H1 (cell line): Measurements from ENCODE around the gene GLIS2. TPM values are rescaled to one million over a fixed set of nuclear protein-coding genes. Genes with fewer than 3 reads are reported as not detected.

ENCODE experiments used
- CTCF ChIA-PET: fragments of 300-600 bp; sonication (Branson Sonifier 250); formaldehyde crosslinking; loops from one replicate; lab custom pipeline; 2021; ENCODE audit not compliant: partially characterized antibody; lab: Charles Lee
- POLR2A ChIA-PET: fragments of 300-600 bp; sonication (Branson Sonifier 250); formaldehyde crosslinking; loops from one replicate; lab custom pipeline; 2021; ENCODE audit warnings: inconsistent platforms; ENCODE audit not compliant: partially characterized antibody; lab: Charles Lee
- DNase-seq, 2 experiments: peaks; one replicate each; pipeline versions ENCODE4 v3.0.0 to v3.0.0-alpha.2; 2010 to 2022; ENCODE audit warnings: low spot score in 2 of 2, low read depth in 1 of 2, mixed read lengths in 1 of 2
- FAIRE-seq: peaks from 2 replicates; lab custom pipeline; 2011; peaks lifted over from hg19 to GRCh38; lab: Jason Lieb, UNC
- H2AFZ ChIP-seq: 2 replicates; pipeline ENCODE4 v1.8.1; 2012; ENCODE audit warnings: low read length, inconsistent platforms
- H2AK5ac ChIP-seq: 2 replicates; pipeline ENCODE4 v1.6.1; 2013; ENCODE audit warnings: low read depth, low read length
- H2BK120ac ChIP-seq: replicated peaks from 2 replicates; pipeline ENCODE3; 2013; ENCODE audit warnings: low read depth, low read length, inconsistent platforms
- H2BK12ac ChIP-seq: 2 replicates; pipeline ENCODE4 v1.6.1; 2013; ENCODE audit warnings: low read depth, low read length
- H2BK15ac ChIP-seq: 2 replicates; pipeline ENCODE4 v1.6.1; 2013; ENCODE audit warnings: low read length
- H2BK20ac ChIP-seq: 2 replicates; pipeline ENCODE4 v1.6.1; 2013; ENCODE audit warnings: low read length
- H2BK5ac ChIP-seq: 2 replicates; pipeline ENCODE4 v1.6.1; 2013; ENCODE audit warnings: low read depth, low read length
- H3K14ac ChIP-seq: 2 replicates; pipeline ENCODE4 v1.6.1; 2013; ENCODE audit warnings: inconsistent platforms; ENCODE audit not compliant: insufficient read length
- H3K18ac ChIP-seq: 2 replicates; pipeline ENCODE4 v1.6.1; 2013; ENCODE audit warnings: low read length; ENCODE audit errors: extremely low read depth
- H3K23ac ChIP-seq: 2 replicates; pipeline ENCODE4 v1.6.1; 2013; ENCODE audit warnings: inconsistent platforms; ENCODE audit not compliant: insufficient read length
- H3K23me2 ChIP-seq: 2 replicates; pipeline ENCODE4 v1.6.1; 2013; ENCODE audit warnings: low read depth, low read length
- H3K27ac ChIP-seq: 2 replicates; pipeline ENCODE4 v1.6.1; 2011; ENCODE audit warnings: low read depth, low read length, inconsistent platforms
- H3K27me3 ChIP-seq, 4 experiments: replicated peaks in 1 of 4; 1 replicate in 1 of 4; 2 replicates in 3 of 4; pipeline versions ENCODE4 v1.6.1 to v1.8.1; 2011 to 2013; ENCODE audit warnings: low read length in 3 of 4, mild to moderate bottlenecking in 3 of 4, inconsistent platforms in 2 of 4, mixed read lengths in 2 of 4, moderate library complexity in 1 of 4; ENCODE audit not compliant: control insufficient read depth in 3 of 4, insufficient read depth in 3 of 4; ENCODE audit errors: extremely low read depth in 1 of 4
- H3K36me3 ChIP-seq, 4 experiments: 2 replicates each; pipeline versions ENCODE4 v1.6.1 to v1.8.1; 2011 to 2013; ENCODE audit warnings: mild to moderate bottlenecking in 4 of 4, low read length in 3 of 4, moderate library complexity in 2 of 4, control low read depth in 1 of 4, inconsistent platforms in 1 of 4; ENCODE audit not compliant: insufficient read depth in 4 of 4, control insufficient read depth in 2 of 4
- H3K4ac ChIP-seq: replicated peaks from 2 replicates; pipeline ENCODE3; 2013; ENCODE audit warnings: low read length, low read depth, mixed read lengths, inconsistent platforms; ENCODE audit not compliant: insufficient read length
- H3K4me1 ChIP-seq, 4 experiments: replicated peaks in 1 of 4; 1 replicate in 1 of 4; 2 replicates in 3 of 4; pipeline versions ENCODE4 v1.6.1 to v1.8.1; 2011 to 2013; ENCODE audit warnings: low read length in 3 of 4, inconsistent platforms in 2 of 4, mixed read lengths in 1 of 4; ENCODE audit not compliant: insufficient read depth in 4 of 4, control insufficient read depth in 3 of 4
- H3K4me2 ChIP-seq, 2 experiments: 2 replicates each; pipeline versions ENCODE4 v1.6.1 to v1.8.1; 2011 to 2013; ENCODE audit warnings: low read depth in 2 of 2, low read length in 2 of 2, control low read depth in 1 of 2, inconsistent platforms in 1 of 2, mild to moderate bottlenecking in 1 of 2; ENCODE audit not compliant: insufficient read depth in 1 of 2
- H3K4me3 ChIP-seq, 4 experiments: fragments of 200-600, 300-600 bp in 1 of 4; sonication (generic), shearing (Covaris generic), sonication (Bioruptor Twin) in 1 of 4; 2 replicates each; pipeline versions ENCODE4 v1.5.1 to v1.8.1; 2011 to 2016; ENCODE audit warnings: low read length in 4 of 4, low read depth in 3 of 4, control low read depth in 2 of 4, inconsistent platforms in 2 of 4, mild to moderate bottlenecking in 2 of 4, mixed read lengths in 1 of 4, moderate library complexity in 1 of 4; ENCODE audit not compliant: insufficient read depth in 2 of 4; ENCODE audit errors: extremely low read depth in 1 of 4
- H3K56ac ChIP-seq: replicated peaks from 2 replicates; pipeline ENCODE3; 2013; ENCODE audit warnings: low read depth, mild to moderate bottlenecking, mixed read lengths, low read length, inconsistent platforms; ENCODE audit not compliant: insufficient read length
- H3K79me1 ChIP-seq: 2 replicates; pipeline ENCODE4 v1.6.1; 2013; ENCODE audit warnings: low read depth, low read length, control low read depth
- H3K79me2 ChIP-seq, 2 experiments: 2 replicates each; pipeline versions ENCODE4 v1.6.1 to v1.8.1; 2012 to 2013; ENCODE audit warnings: low read length in 2 of 2, mild to moderate bottlenecking in 2 of 2, inconsistent platforms in 1 of 2; ENCODE audit not compliant: insufficient read depth in 2 of 2, control insufficient read depth in 1 of 2
- H3K9ac ChIP-seq, 4 experiments: replicated peaks in 1 of 4; 1 replicate in 1 of 4; 2 replicates in 3 of 4; pipeline versions ENCODE4 v1.6.1 to v1.8.1; 2011 to 2013; ENCODE audit warnings: low read depth in 3 of 4, low read length in 3 of 4, control low read depth in 2 of 4, mild to moderate bottlenecking in 2 of 4, moderate library complexity in 2 of 4, inconsistent platforms in 1 of 4; ENCODE audit errors: extremely low read depth in 1 of 4
- H3K9me3 ChIP-seq, 2 experiments: 2 replicates each; pipeline versions ENCODE4 v1.6.1 to v1.8.1; 2012 to 2013; ENCODE audit warnings: mild to moderate bottlenecking in 2 of 2, moderate library complexity in 2 of 2, control low read depth in 1 of 2, inconsistent platforms in 1 of 2, low read depth in 1 of 2, low read length in 1 of 2, mixed read lengths in 1 of 2; ENCODE audit not compliant: insufficient read depth in 2 of 2
- H4K20me1 ChIP-seq, 2 experiments: replicated peaks in 1 of 2; 2 replicates each; pipeline versions ENCODE3 to v1.8.1; 2011 to 2013; ENCODE audit warnings: inconsistent platforms in 2 of 2, low read length in 2 of 2, mild to moderate bottlenecking in 1 of 2; ENCODE audit not compliant: insufficient read depth in 2 of 2, control insufficient read depth in 1 of 2
- H4K5ac ChIP-seq: 2 replicates; pipeline ENCODE4 v1.6.1; 2013; ENCODE audit warnings: low read length, low read depth, mixed read lengths, inconsistent platforms; ENCODE audit not compliant: insufficient read length
- H4K8ac ChIP-seq: 2 replicates; pipeline ENCODE4 v1.8.0; 2013; ENCODE audit warnings: mild to moderate bottlenecking, moderate library complexity, low read length, inconsistent platforms; ENCODE audit not compliant: insufficient read depth; ENCODE audit errors: extremely low read depth
- H4K91ac ChIP-seq: replicated peaks from 2 replicates; pipeline ENCODE3; 2013; ENCODE audit warnings: low read length, mixed read lengths, inconsistent platforms; ENCODE audit not compliant: insufficient read length
- CREB1 ChIP-seq: IDR thresholded peaks from 2 replicates; pipeline ENCODE4 v1.6.1; 2012; ENCODE audit warnings: inconsistent platforms
- EGR1 ChIP-seq: IDR thresholded peaks from 2 replicates; pipeline ENCODE4 v1.6.1; 2011; ENCODE audit warnings: low read depth, low read length, borderline replicate concordance
- EZH2 ChIP-seq: fragments of 200-600 bp; sonication (generic); IDR thresholded peaks from 2 replicates; pipeline ENCODE4 v1.7.1; 2012; ENCODE audit warnings: low read depth, mild to moderate bottlenecking, moderate library complexity, low read length, inconsistent platforms; ENCODE audit not compliant: severe bottlenecking
- GTF2F1 ChIP-seq: IDR thresholded peaks from 2 replicates; pipeline ENCODE4 v1.6.1; 2012; ENCODE audit warnings: low read depth, low read length, improper control_type of control experiment, borderline replicate concordance
- HDAC2 ChIP-seq, 2 experiments: fragments of 300-600 bp in 1 of 2; sonication (generic) in 1 of 2; IDR thresholded peaks; 2 replicates each; pipeline ENCODE4 v1.6.1; 2011 to 2012; ENCODE audit warnings: low read depth in 2 of 2, low read length in 2 of 2, mild to moderate bottlenecking in 2 of 2, moderate library complexity in 2 of 2, borderline replicate concordance in 1 of 2, inconsistent platforms in 1 of 2
- MAX ChIP-seq: IDR thresholded peaks from 2 replicates; pipeline ENCODE4 v1.6.1; 2012; ENCODE audit warnings: inconsistent platforms
- SIX5 ChIP-seq: IDR thresholded peaks from 2 replicates; pipeline ENCODE4 v1.6.1; 2011; ENCODE audit warnings: mild to moderate bottlenecking, low read depth, low read length
- SP1 ChIP-seq: IDR thresholded peaks from 2 replicates; pipeline ENCODE4 v1.6.1; 2011; ENCODE audit warnings: low read depth, low read length
- ZNF274 ChIP-seq: IDR thresholded peaks from 2 replicates; pipeline ENCODE4 v1.7.0; 2012; ENCODE audit warnings: low read length, borderline replicate concordance; ENCODE audit errors: extremely low read depth
- WGBS, 2 experiments: shearing (Covaris generic) in 1 of 2; methylation state at CpG; one replicate each; pipeline versions ENCODE4 v1.1.6 to v1.1.7; 2013 to 2015; ENCODE audit warnings: low lambda C conversion rate in 2 of 2, mixed read lengths in 2 of 2, inconsistent platforms in 1 of 2, low coverage in 1 of 2, missing lambda C conversion rate in 1 of 2; ENCODE audit not compliant: insufficient replicate concordance in 2 of 2, insufficient coverage in 1 of 2, insufficient read length in 1 of 2; ENCODE audit errors: extremely low coverage in 1 of 2, missing lambda C conversion rate in 1 of 2; 5-methylcytosine and 5-hydroxymethylcytosine counted together
- polyA plus RNA-seq, 7 experiments: library from polyadenylated mRNA; depleted of rRNA in 3 of 7; stranded (reverse) in 5 of 7; unstranded in 2 of 7; fragments of >200 nt in 5 of 7; fragments of 200-250 nt in 2 of 7; gene quantifications; 1 replicate in 5 of 7; 2 replicates in 1 of 7; 4 replicates in 1 of 7; pipeline versions ENCODE4 v1.2.1 to v1.2.3, GENCODE V29; 2011 to 2013; ENCODE audit warnings: missing spikeins in 2 of 7, mixed read lengths in 2 of 7
- total RNA-seq: library from RNA; stranded (reverse); fragmentation: NEBNext Ultra II Directional; extraction: Animal tissue kit (Norgen Biotek cat#: 25700); gene quantifications from 2 replicates; pipeline ENCODE4 v1.2.1, GENCODE V29; 2021
- TF ChIP-seq, protein P1 (sequence below), 3 experiments: IDR thresholded peaks; 1 replicate in 2 of 3; 2 replicates in 1 of 3; pipeline versions ENCODE4 v1.5.1 to v1.6.1; 2011; ENCODE audit warnings: low read length in 3 of 3, mild to moderate bottlenecking in 3 of 3, inconsistent platforms in 2 of 3, low read depth in 1 of 3, moderate library complexity in 1 of 3; ENCODE audit not compliant: insufficient read depth in 1 of 3; ENCODE audit errors: control extremely low read depth in 1 of 3

The GLIS2 gene
- total and polyA plus RNA-seq, 2 of the 8 experiments (the other 6 are each of a cell fraction or from before 2014, with no cell fraction given), result 4.3 to 17.4 TPM

- peaks cover 21% of the 10 kb centered on the region; the same call in 1 of the 2 replicates for H3K79me1 ChIP-seq
- no peak overlapping the region for H2BK5ac ChIP-seq
- no peak overlapping the region for H3K23ac ChIP-seq
- H3K23me2 ChIP-seq, result peaks cover 1% of the 10 kb centered on the region; the same call in 1 of the 2 replicates
- H4K91ac ChIP-seq, result no peak overlapping the region
- no peak overlapping the region for H2AK5ac ChIP-seq
- no peak overlapping the region for H2BK12ac ChIP-seq
- H3K56ac ChIP-seq, result no peak overlapping the region
- no peak overlapping the region for H3K18ac ChIP-seq
- peak; percentile 73 for FAIRE-seq
- H3K9me3 ChIP-seq, result no peaks in the 10 kb centered on the region
- ChIA-PET CTCF (interaction anchor here (0.6 to 1.9 kb wide), 15 partner anchors 9 to 349 kb away, joined by 3 to 6 read pairs (median 3); no protein-coding TSS in a partner anchor), POLR2A (interaction anchor here (0.5 to 24.1 kb wide), 13 partner anchors 10 to 194 kb away, joined by 3 to 403 read pairs (median 4); partner anchors contain the start of genes GLIS2 and PAM16)
- H3K36me3 ChIP-seq, result peaks cover 3 to 8% (median 6%) of the 10 kb centered on the region in 4 experiments; a peak in 3 of 8 replicates
- WGBS, 2 experiments, result 95% methylated on average over 6 of the region's 6 CpGs; no CpG with 5 or more reads in 1 of the 2 experiments
- no peak overlapping the region for H4K5ac ChIP-seq
- peaks cover 25 to 30% of the 10 kb centered on the region in 2 experiments for H4K20me1 ChIP-seq
- no peak overlapping the region for H3K4ac ChIP-seq
- no peak overlapping the region for H3K27ac ChIP-seq
- no peak overlapping the region for H3K4me3 ChIP-seq
- no peak overlapping the region for H4K8ac ChIP-seq
- H2BK15ac ChIP-seq, result no peak overlapping the region
- peaks cover 29 to 88% of the 10 kb centered on the region in 2 experiments; a peak in 3 of 4 replicates for H3K79me2 ChIP-seq
- peak in 1 of 2 experiments; percentile 66 for DNase-seq
- H3K27me3 ChIP-seq, result no peaks in the 10 kb centered on the region
- H3K4me1 ChIP-seq, result peaks cover 3 to 22% (median 16%) of the 10 kb centered on the region in 4 experiments
- no peak overlapping the region for H3K9ac ChIP-seq
- no peak overlapping the region for H2BK20ac ChIP-seq
- no peak overlapping the region for H3K14ac ChIP-seq
- no peak overlapping the region for H2AFZ ChIP-seq
- H3K4me2 ChIP-seq, result no peak overlapping the region
- H2BK120ac ChIP-seq, result no peak overlapping the region
- TF ChIP-seq EGR1 (no peak), SIX5 (no peak), EZH2 (no peak), ZNF274 (no peak), GTF2F1 (no peak), CREB1 (no peak), MAX (no peak), HDAC2 (IDR thresholded peaks at IDR 0.05; ENCODE audit: borderline replicate concordance in 1 of 2, low read depth in 2 of 2, low read length in 2 of 2) (no peak), SP1 (peak; percentile 97)
- TF ChIP-seq, protein P1, sequence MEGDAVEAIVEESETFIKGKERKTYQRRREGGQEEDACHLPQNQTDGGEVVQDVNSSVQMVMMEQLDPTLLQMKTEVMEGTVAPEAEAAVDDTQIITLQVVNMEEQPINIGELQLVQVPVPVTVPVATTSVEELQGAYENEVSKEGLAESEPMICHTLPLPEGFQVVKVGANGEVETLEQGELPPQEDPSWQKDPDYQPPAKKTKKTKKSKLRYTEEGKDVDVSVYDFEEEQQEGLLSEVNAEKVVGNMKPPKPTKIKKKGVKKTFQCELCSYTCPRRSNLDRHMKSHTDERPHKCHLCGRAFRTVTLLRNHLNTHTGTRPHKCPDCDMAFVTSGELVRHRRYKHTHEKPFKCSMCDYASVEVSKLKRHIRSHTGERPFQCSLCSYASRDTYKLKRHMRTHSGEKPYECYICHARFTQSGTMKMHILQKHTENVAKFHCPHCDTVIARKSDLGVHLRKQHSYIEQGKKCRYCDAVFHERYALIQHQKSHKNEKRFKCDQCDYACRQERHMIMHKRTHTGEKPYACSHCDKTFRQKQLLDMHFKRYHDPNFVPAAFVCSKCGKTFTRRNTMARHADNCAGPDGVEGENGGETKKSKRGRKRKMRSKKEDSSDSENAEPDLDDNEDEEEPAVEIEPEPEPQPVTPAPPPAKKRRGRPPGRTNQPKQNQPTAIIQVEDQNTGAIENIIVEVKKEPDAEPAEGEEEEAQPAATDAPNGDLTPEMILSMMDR (IDR thresholded peaks at IDR 0.05; ENCODE audit: control extremely low read depth in 1 of 3, insufficient read depth in 1 of 3, low read depth in 1 of 3, low read length in 3 of 3), result no peak
Measured at GRCh38 chr16:4266372-4266771, 49.5 kb upstream of the GLIS2 start.
